Measurements from ENCODE around the gene NR4A1.

GRCh38 chr12:52050116-52050757, 1.0 kb upstream of the NR4A1 start:
- TF ChIP-seq PATZ1 (CRISPR knock-in tag; IDR thresholded peaks at IDR 0.05; ENCODE audit: borderline replicate concordance) (no peak), GLIS3 (CRISPR knock-in tag; IDR thresholded peaks at IDR 0.05) (no peak), RARB (CRISPR knock-in tag; IDR thresholded peaks at IDR 0.05) (no peak), ISL1 (CRISPR knock-in tag; IDR thresholded peaks at IDR 0.05) (no peak), ZFP30 (CRISPR knock-in tag; IDR thresholded peaks at IDR 0.05) (no peak)
